ENCODE measurements around the gene GNG7.

DNA sequence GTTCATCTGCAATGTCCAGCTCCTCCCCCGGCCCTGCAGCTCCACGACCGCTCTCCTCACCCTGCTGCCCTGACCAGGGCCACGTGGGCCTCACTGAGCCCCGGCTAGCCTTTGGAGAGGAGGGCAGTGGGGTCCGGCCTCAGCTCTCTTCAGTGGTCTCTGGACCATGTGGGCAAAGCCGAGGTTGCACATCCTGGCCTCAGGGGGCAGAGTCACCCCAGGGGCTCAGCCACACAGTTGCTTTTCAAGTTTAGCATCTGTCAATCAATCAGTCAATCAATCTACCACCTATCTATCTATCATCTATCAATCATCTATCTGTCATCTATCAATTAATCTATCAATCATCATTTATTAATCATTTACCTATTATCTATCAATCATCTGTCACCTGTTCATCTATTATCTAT is 21.7 kb upstream of the GNG7 start:
- TF ChIP-seq TARDBP (IDR thresholded peaks at IDR 0.05) (no peak), ELF4 (IDR thresholded peaks at IDR 0.05) (no peak), NFRKB (IDR thresholded peaks at IDR 0.05) (no peak), HDGF (IDR thresholded peaks at IDR 0.05; ENCODE audit: borderline replicate concordance) (no peak), FOXK2 (IDR thresholded peaks at IDR 0.05) (no peak), FOXM1 (IDR thresholded peaks at IDR 0.05; ENCODE audit: borderline replicate concordance) (no peak), BHLHE40 (IDR thresholded peaks at IDR 0.05; ENCODE audit: borderline replicate concordance) (no peak), SUZ12 (IDR thresholded peaks at IDR 0.05) (no peak)
